ENCODE data around the gene IMPACT. TPM values are rescaled to one million over a fixed set of nuclear protein-coding genes. Genes with fewer than 3 reads are reported as not detected.

The IMPACT gene
- total RNA-seq, 2 experiments from 2014 or later = 13.5 to 14.7 TPM

DNA sequence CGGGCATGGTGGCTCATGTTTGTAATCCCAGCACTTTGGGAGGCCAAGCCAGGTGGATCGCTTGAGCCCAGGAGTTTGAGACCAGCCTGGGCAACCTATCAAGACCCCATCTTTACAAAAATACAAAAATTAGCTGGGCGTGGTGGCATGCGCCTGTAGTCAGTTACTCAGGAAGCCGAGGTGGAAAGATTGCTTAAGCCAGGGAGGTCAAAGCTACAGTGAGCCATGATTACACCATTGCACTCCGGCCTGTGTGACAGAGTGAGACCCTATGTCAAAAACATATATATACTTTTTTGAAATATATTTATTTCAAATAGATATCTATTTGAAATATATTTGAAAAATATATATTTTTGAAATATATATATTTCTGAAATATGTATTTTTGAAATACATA lies 39.8 kb upstream of the IMPACT start:
- H3K4me1 Mint-ChIP-seq (ENCODE audit: low read depth) = no peaks in the 10 kb centered on the region
- ChIA-PET POLR2A (no interaction called here), CTCF (interaction anchor here (1.3 kb wide), 2 partner anchors 18 to 47 kb away, joined by 5 read pairs; no protein-coding TSS in a partner anchor)
- ATAC-seq = no peak
- TF ChIP-seq, protein P1, sequence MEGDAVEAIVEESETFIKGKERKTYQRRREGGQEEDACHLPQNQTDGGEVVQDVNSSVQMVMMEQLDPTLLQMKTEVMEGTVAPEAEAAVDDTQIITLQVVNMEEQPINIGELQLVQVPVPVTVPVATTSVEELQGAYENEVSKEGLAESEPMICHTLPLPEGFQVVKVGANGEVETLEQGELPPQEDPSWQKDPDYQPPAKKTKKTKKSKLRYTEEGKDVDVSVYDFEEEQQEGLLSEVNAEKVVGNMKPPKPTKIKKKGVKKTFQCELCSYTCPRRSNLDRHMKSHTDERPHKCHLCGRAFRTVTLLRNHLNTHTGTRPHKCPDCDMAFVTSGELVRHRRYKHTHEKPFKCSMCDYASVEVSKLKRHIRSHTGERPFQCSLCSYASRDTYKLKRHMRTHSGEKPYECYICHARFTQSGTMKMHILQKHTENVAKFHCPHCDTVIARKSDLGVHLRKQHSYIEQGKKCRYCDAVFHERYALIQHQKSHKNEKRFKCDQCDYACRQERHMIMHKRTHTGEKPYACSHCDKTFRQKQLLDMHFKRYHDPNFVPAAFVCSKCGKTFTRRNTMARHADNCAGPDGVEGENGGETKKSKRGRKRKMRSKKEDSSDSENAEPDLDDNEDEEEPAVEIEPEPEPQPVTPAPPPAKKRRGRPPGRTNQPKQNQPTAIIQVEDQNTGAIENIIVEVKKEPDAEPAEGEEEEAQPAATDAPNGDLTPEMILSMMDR (IDR thresholded peaks at IDR 0.05) = no peak
- H3K27me3 Mint-ChIP-seq = peaks cover 2% of the 10 kb centered on the region
- DNase-seq = no peak
- no peaks in the 10 kb centered on the region for H3K9me3 Mint-ChIP-seq
- intact Hi-C loops (cut with micrococcal nuclease) = no loop called here
- no peaks in the 10 kb centered on the region for H3K36me3 Mint-ChIP-seq (ENCODE audit: low read depth)
- H3K4me3 Mint-ChIP-seq = no peak overlapping the region
- H3K27ac Mint-ChIP-seq = no peak overlapping the region

DNA sequence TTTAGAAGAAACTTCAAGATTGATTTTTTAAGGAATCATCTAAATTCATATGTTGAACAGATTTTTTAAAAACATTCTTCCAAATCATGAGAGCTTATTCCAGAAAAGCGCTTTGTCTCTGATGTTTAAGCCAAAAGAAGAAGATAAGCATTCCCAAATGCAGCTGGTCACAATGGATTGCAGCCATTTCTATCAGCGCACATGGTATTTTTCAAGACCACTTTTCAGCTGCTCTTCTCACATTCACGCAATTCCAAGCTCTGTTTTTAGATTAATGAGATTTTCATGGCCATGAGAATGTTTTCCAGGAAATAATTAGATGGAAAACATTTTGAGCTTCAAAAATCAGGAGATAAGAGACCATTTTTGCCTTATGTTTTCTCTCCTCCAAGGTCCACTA lies 37.5 kb upstream of the IMPACT start:
- POLR2A ChIA-PET = interaction anchor here (0.5 to 1.4 kb wide), 2 partner anchors 12 to 20 kb away, joined by 3 read pairs; no protein-coding TSS in a partner anchor
- no peak overlapping the region for H3K4me3 Mint-ChIP-seq

DNA sequence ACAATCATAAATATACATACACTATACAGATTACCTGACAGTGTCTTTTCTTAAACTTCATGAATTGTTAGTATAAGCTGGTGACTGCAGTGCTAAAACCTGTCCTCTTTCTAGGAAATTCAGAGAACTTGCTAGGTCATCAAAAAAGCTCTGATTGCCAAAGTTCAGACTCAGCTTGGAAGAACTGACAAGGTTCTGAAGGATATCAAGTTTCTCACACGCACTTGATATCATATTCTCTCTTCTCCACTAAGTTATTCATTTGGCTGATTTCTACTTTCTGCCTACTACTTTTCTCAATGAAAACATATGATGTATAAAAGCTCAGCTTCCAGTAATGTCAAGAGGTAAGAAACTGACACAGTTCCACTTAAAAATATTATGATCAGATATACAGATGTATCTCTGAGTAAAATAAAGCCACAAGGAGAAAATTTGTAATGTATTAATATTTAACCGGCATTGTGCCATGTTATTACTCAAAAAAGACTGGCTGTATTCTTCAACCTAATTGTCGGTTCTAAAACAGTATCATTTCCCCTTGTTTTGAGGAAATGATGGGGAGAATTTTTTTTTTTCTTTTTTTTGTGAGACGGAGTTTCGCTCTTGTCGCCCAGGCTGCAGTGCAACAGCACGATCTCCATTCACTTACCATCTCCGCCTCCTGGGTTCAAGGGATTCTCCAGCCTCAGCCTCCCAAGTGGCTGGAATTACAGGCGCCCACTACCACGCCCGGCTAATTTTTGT lies 31.2 kb upstream of the IMPACT start:
- peaks cover 15% of the 10 kb centered on the region for H3K27me3 Mint-ChIP-seq
- peaks cover 13% of the 10 kb centered on the region for H3K4me1 Mint-ChIP-seq (ENCODE audit: low read depth)
- H3K27ac Mint-ChIP-seq = no peak overlapping the region
- H3K9me3 Mint-ChIP-seq = no peaks in the 10 kb centered on the region
- ChIA-PET POLR2A (no interaction called here), CTCF (no interaction called here)
- intact Hi-C loops (cut with micrococcal nuclease) = no loop called here
- DNase-seq = no peak
- no peak overlapping the region for H3K4me3 Mint-ChIP-seq
- ATAC-seq = no peak
- H3K36me3 Mint-ChIP-seq (ENCODE audit: low read depth) = no peaks in the 10 kb centered on the region
- TF ChIP-seq, protein P1 (IDR thresholded peaks at IDR 0.05) = no peak

More for the DNA sequence above, 37.5 kb upstream of the IMPACT start:
- TF ChIP-seq, protein P1 (IDR thresholded peaks at IDR 0.05) = no peak
- intact Hi-C loops (cut with micrococcal nuclease) = no loop called here
- DNase-seq (no peak), ATAC-seq (no peak)
- Mint-ChIP-seq H3K27me3 (peaks cover 2% of the 10 kb centered on the region), H3K27ac (no peak overlapping the region), H3K9me3 (no peaks in the 10 kb centered on the region), H3K4me1 (ENCODE audit: low read depth) (no peaks in the 10 kb centered on the region), H3K36me3 (ENCODE audit: low read depth) (no peaks in the 10 kb centered on the region)
- CTCF ChIA-PET = interaction anchor here (0.9 to 1.7 kb wide), 3 partner anchors 13 to 59 kb away, joined by 3 to 5 read pairs (median 3); no protein-coding TSS in a partner anchor

- ATAC-seq = no peak
- CTCF ChIA-PET = interaction anchor here (1.5 to 2.0 kb wide), 2 partner anchors 36 to 93 kb away, joined by 4 to 10 read pairs; no protein-coding TSS in a partner anchor
- H3K9me3 Mint-ChIP-seq = no peaks in the 10 kb centered on the region
These were observed 30.3 kb upstream of the IMPACT start for GRCh38 chr18:24396082-24396633.

More at GRCh38 chr18:24396082-24396633, 30.3 kb upstream of the IMPACT start:
- intact Hi-C loops (cut with micrococcal nuclease) = no loop called here
- Mint-ChIP-seq H3K36me3 (ENCODE audit: low read depth) (no peaks in the 10 kb centered on the region), H3K27me3 (peaks cover 18% of the 10 kb centered on the region), H3K27ac (no peak overlapping the region), H3K4me1 (ENCODE audit: low read depth) (peaks cover 15% of the 10 kb centered on the region), H3K4me3 (no peak overlapping the region)
- POLR2A ChIA-PET = interaction anchor here (2.4 to 3.0 kb wide), 2 partner anchors 27 to 31 kb away, joined by 8 to 10 read pairs; partner anchors contain the start of gene IMPACT
- no peak for DNase-seq
- TF ChIP-seq, protein P1 (IDR thresholded peaks at IDR 0.05) = no peak

Measured in activated CD8-positive, alpha-beta T cell treated with anti-CD3 and anti-CD28 coated beads for 36 hours (primary cell).